H9 (cell line): ENCODE measurements around the gene TBL1X. TPM values are rescaled to one million over a fixed set of nuclear protein-coding genes. Genes with fewer than 3 reads are reported as not detected.

Experiments used
- DNase-seq: peaks from one replicate; pipeline ENCODE4 v3.0.0-alpha.2; 2017
- H2AFZ ChIP-seq: one replicate; pipeline ENCODE4 v1.6.1; 2013; ENCODE audit warnings: mild to moderate bottlenecking, low read length, control low read depth, moderate library complexity
- H2AK5ac ChIP-seq: 2 replicates; pipeline ENCODE4 v1.6.1; 2013; ENCODE audit warnings: low read length, control low read depth, mixed read lengths; ENCODE audit not compliant: insufficient read length
- H2BK120ac ChIP-seq: one replicate; pipeline ENCODE4 v1.6.1; 2013; ENCODE audit warnings: low read depth, mild to moderate bottlenecking, low read length, control low read depth, inconsistent platforms; ENCODE audit not compliant: poor library complexity, severe bottlenecking
- H2BK12ac ChIP-seq: 2 replicates; pipeline ENCODE4 v1.6.1; 2013; ENCODE audit warnings: low read length, control low read depth, mixed read lengths, low read depth; ENCODE audit not compliant: insufficient read length
- H2BK15ac ChIP-seq: 2 replicates; pipeline ENCODE4 v1.6.1; 2013; ENCODE audit warnings: low read depth, low read length, control low read depth
- H2BK20ac ChIP-seq: one replicate; pipeline ENCODE4 v1.6.1; 2013; ENCODE audit warnings: low read depth, mild to moderate bottlenecking, low read length, control low read depth, inconsistent platforms; ENCODE audit not compliant: poor library complexity, severe bottlenecking
- H2BK5ac ChIP-seq: 2 replicates; pipeline ENCODE4 v1.6.1; 2013; ENCODE audit warnings: low read length, control low read depth, mixed read lengths; ENCODE audit not compliant: insufficient read length
- H3K14ac ChIP-seq: 2 replicates; pipeline ENCODE4 v1.6.1; 2013; ENCODE audit warnings: low read length, control low read depth; ENCODE audit not compliant: insufficient read depth
- H3K18ac ChIP-seq: 2 replicates; pipeline ENCODE4 v1.6.1; 2013; ENCODE audit warnings: low read depth, mild to moderate bottlenecking, mixed read lengths, low read length, control low read depth; ENCODE audit not compliant: insufficient read length
- H3K23ac ChIP-seq: 2 replicates; pipeline ENCODE4 v1.6.1; 2013; ENCODE audit warnings: low read length, control low read depth, mixed read lengths, low read depth; ENCODE audit not compliant: insufficient read length
- H3K23me2 ChIP-seq: 2 replicates; pipeline ENCODE4 v1.6.1; 2013; ENCODE audit warnings: low read depth, mild to moderate bottlenecking, mixed read lengths, low read length, control low read depth; ENCODE audit not compliant: insufficient read length, poor library complexity, severe bottlenecking
- H3K27ac ChIP-seq: 2 replicates; pipeline ENCODE4 v1.5.1; 2013; ENCODE audit warnings: low read length, control low read depth, mixed read lengths, low read depth; ENCODE audit not compliant: insufficient read length
- H3K27me3 ChIP-seq: 2 replicates; pipeline ENCODE4 v1.6.1; 2013; ENCODE audit warnings: low read length, control low read depth, inconsistent platforms; ENCODE audit not compliant: insufficient read depth
- H3K4ac ChIP-seq: 2 replicates; pipeline ENCODE4 v1.6.1; 2013; ENCODE audit warnings: low read depth, mild to moderate bottlenecking, control low read depth, inconsistent platforms, low read length, moderate library complexity
- H3K4me1 ChIP-seq: 2 replicates; pipeline ENCODE4 v1.6.1; 2013; ENCODE audit warnings: low read length, control low read depth, inconsistent platforms; ENCODE audit not compliant: insufficient read depth
- H3K4me2 ChIP-seq: 2 replicates; pipeline ENCODE4 v1.6.1; 2013; ENCODE audit warnings: low read length, control low read depth, mixed read lengths; ENCODE audit not compliant: insufficient read length, insufficient read depth
- H3K56ac ChIP-seq: 2 replicates; pipeline ENCODE4 v1.6.1; 2013; ENCODE audit warnings: low read depth, mild to moderate bottlenecking, mixed read lengths, low read length, control low read depth; ENCODE audit not compliant: insufficient read length
- H3K79me1 ChIP-seq: 2 replicates; pipeline ENCODE4 v1.6.1; 2013; ENCODE audit warnings: low read depth, mild to moderate bottlenecking, moderate library complexity, low read length, control low read depth, inconsistent platforms; ENCODE audit not compliant: insufficient read depth, poor library complexity, severe bottlenecking
- H3K79me2 ChIP-seq: 2 replicates; pipeline ENCODE4 v1.6.1; 2013; ENCODE audit warnings: low read length, control low read depth, inconsistent platforms; ENCODE audit not compliant: insufficient read depth
- H3K9ac ChIP-seq: 2 replicates; pipeline ENCODE4 v1.6.1; 2013; ENCODE audit warnings: low read length, control low read depth, mixed read lengths; ENCODE audit not compliant: insufficient read length; ENCODE audit errors: extremely low read depth
- H3K9me3 ChIP-seq: one replicate; pipeline ENCODE4 v1.6.1; 2013; ENCODE audit warnings: low read depth, low read length, inconsistent platforms; ENCODE audit not compliant: control insufficient read depth
- H3T11ph ChIP-seq: one replicate; pipeline ENCODE4 v1.6.1; 2013; ENCODE audit warnings: mild to moderate bottlenecking, low read length, control low read depth, inconsistent platforms
- H4K20me1 ChIP-seq: one replicate; pipeline ENCODE4 v1.6.1; 2013; ENCODE audit not compliant: control insufficient read depth, insufficient read length, insufficient read depth
- H4K5ac ChIP-seq: 2 replicates; pipeline ENCODE4 v1.6.1; 2013; ENCODE audit warnings: low read depth, mild to moderate bottlenecking, mixed read lengths, low read length, control low read depth; ENCODE audit not compliant: insufficient read length
- H4K8ac ChIP-seq: replicated peaks from 2 replicates; pipeline ENCODE4 v1.6.1; 2013; ENCODE audit warnings: low read length, control low read depth, mixed read lengths, low read depth; ENCODE audit not compliant: insufficient read length
- H4K91ac ChIP-seq: 2 replicates; pipeline ENCODE4 v1.6.1; 2013; ENCODE audit warnings: low read depth, mild to moderate bottlenecking, moderate library complexity, mixed read lengths, low read length, control low read depth; ENCODE audit not compliant: insufficient read length
- H3K27ac Mint-ChIP-seq, 3 experiments: 2 replicates in 2 of 3; 3 replicates in 1 of 3; pipeline ENCODE4 v1.8.0; 2020 to 2021; ENCODE audit warnings: mixed read lengths in 3 of 3, mild to moderate bottlenecking in 1 of 3, moderate library complexity in 1 of 3
- H3K27me3 Mint-ChIP-seq: 2 replicates; pipeline ENCODE4 v1.8.0; 2021; ENCODE audit warnings: low read depth, mild to moderate bottlenecking, moderate library complexity, mixed read lengths
- H3K36me3 Mint-ChIP-seq, 3 experiments: 2 replicates in 2 of 3; 3 replicates in 1 of 3; pipeline ENCODE4 v1.8.0; 2020 to 2021; ENCODE audit warnings: low read depth in 3 of 3, mixed read lengths in 3 of 3; ENCODE audit not compliant: insufficient read depth in 1 of 3
- H3K4me1 Mint-ChIP-seq, 2 experiments: 2 replicates each; pipeline ENCODE4 v1.8.0; 2020; ENCODE audit warnings: mixed read lengths in 2 of 2
- H3K4me3 Mint-ChIP-seq, 2 experiments: 2 replicates in 1 of 2; 3 replicates in 1 of 2; pipeline ENCODE4 v1.8.0; 2020 to 2021; ENCODE audit warnings: mild to moderate bottlenecking in 2 of 2, mixed read lengths in 2 of 2, moderate library complexity in 1 of 2
- H3K9me3 Mint-ChIP-seq, 2 experiments: 2 replicates in 1 of 2; 3 replicates in 1 of 2; pipeline ENCODE4 v1.8.0; 2020; ENCODE audit warnings: mild to moderate bottlenecking in 2 of 2, mixed read lengths in 2 of 2, moderate library complexity in 1 of 2
- WGBS: extraction: QIAGEN DNeasy Blood & Tissue Kit; methylation state at CpG from one replicate; pipeline ENCODE4 v1.1.7; 2013; ENCODE audit warnings: missing lambda C conversion rate, low lambda C conversion rate, mixed read lengths; ENCODE audit not compliant: insufficient read length; ENCODE audit errors: extremely low coverage; 5-methylcytosine and 5-hydroxymethylcytosine counted together
- total RNA-seq: library from RNA; stranded (reverse); gene quantifications from 2 replicates; pipeline ENCODE4 v1.2.1, GENCODE V29; 2021
- TF ChIP-seq, protein P1 (sequence below): fragments of 200-600 bp; sonication (generic); conservative IDR thresholded peaks from 3 replicates; pipeline ENCODE4 v1.8.0; 2021; ENCODE audit warnings: antibody characterized with exemption, mild to moderate bottlenecking

TBL1X gene
- total RNA-seq, 1 experiment from 2014 or later = 24.1 TPM

DNA sequence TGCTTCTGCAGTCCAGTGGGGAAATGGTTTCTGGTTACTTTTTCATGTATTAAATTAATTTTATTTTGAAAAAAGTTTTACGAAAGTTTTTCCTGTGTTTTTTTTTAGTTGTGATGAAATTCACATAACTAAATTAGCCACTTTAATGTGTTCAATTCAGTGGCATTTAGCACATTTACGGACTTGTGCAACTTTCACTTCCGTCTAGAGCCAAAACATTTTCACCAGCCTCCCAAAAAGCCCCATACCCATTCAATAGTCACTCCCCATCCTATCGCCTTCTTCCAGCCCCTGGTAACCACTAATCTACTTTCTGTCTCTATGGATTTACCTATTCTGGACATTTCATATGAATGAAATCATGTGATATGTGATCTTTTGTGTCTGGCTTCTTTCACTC is 22.8 kb upstream of the TBL1X start:
- H3K4me1 ChIP-seq = no peaks in the 10 kb centered on the region; the same call in 1 of the 2 replicates
- TF ChIP-seq, protein P1, sequence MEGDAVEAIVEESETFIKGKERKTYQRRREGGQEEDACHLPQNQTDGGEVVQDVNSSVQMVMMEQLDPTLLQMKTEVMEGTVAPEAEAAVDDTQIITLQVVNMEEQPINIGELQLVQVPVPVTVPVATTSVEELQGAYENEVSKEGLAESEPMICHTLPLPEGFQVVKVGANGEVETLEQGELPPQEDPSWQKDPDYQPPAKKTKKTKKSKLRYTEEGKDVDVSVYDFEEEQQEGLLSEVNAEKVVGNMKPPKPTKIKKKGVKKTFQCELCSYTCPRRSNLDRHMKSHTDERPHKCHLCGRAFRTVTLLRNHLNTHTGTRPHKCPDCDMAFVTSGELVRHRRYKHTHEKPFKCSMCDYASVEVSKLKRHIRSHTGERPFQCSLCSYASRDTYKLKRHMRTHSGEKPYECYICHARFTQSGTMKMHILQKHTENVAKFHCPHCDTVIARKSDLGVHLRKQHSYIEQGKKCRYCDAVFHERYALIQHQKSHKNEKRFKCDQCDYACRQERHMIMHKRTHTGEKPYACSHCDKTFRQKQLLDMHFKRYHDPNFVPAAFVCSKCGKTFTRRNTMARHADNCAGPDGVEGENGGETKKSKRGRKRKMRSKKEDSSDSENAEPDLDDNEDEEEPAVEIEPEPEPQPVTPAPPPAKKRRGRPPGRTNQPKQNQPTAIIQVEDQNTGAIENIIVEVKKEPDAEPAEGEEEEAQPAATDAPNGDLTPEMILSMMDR = no peak
- no peak overlapping the region for H4K8ac ChIP-seq
- no peak overlapping the region for H3K4ac ChIP-seq
- no peak overlapping the region for H3T11ph ChIP-seq
- 100% methylated on average over 1 of the region's 4 CpGs for WGBS
- H3K4me1 Mint-ChIP-seq = peaks cover 5 to 12% of the 10 kb centered on the region in 2 experiments
- no peaks in the 10 kb centered on the region for H3K79me2 ChIP-seq
- no peaks in the 10 kb centered on the region for H3K27me3 ChIP-seq
- H2AFZ ChIP-seq = no peak overlapping the region
- H3K23me2 ChIP-seq = no peaks in the 10 kb centered on the region
- no peak overlapping the region for H3K4me3 Mint-ChIP-seq
- no peak overlapping the region for H3K27ac Mint-ChIP-seq
- H3K23ac ChIP-seq = no peak overlapping the region
- DNase-seq = no peak
- H4K5ac ChIP-seq = no peak overlapping the region
- no peaks in the 10 kb centered on the region for H3K9me3 ChIP-seq
- no peaks in the 10 kb centered on the region; the same call in 1 of the 2 replicates for H3K27me3 Mint-ChIP-seq
- no peak overlapping the region for H2BK12ac ChIP-seq
- H3K4me2 ChIP-seq = no peak overlapping the region
- H3K27ac ChIP-seq = no peak overlapping the region
- H2BK120ac ChIP-seq = no peak overlapping the region
- H2BK5ac ChIP-seq = no peak overlapping the region
- no peak overlapping the region for H2BK15ac ChIP-seq
- no peak overlapping the region for H3K9ac ChIP-seq
- no peak overlapping the region for H2AK5ac ChIP-seq
- no peak overlapping the region for H4K91ac ChIP-seq
- H4K20me1 ChIP-seq = no peaks in the 10 kb centered on the region
- peaks cover 0 to 54% of the 10 kb centered on the region in 2 experiments; a peak in 3 of 5 replicates for H3K9me3 Mint-ChIP-seq
- H3K36me3 Mint-ChIP-seq = peaks cover 0 to 3% (median 0%) of the 10 kb centered on the region in 3 experiments; a peak in 4 of 7 replicates
- H3K14ac ChIP-seq = no peak overlapping the region
- H2BK20ac ChIP-seq = no peak overlapping the region
- H3K56ac ChIP-seq = no peak overlapping the region
- H3K18ac ChIP-seq = no peak overlapping the region
- H3K79me1 ChIP-seq = no peaks in the 10 kb centered on the region
